Measurements from ENCODE around the gene CXCL6. TPM values are rescaled to one million over a fixed set of nuclear protein-coding genes. Genes with fewer than 3 reads are reported as not detected.

The CXCL6 gene
- total RNA-seq, 1 donor from 2014 or later, result not detected

- H3K4me1 ChIP-seq, result no peaks in the 10 kb centered on the region
- no peaks in the 10 kb centered on the region for H3K36me3 ChIP-seq
- no peaks in the 10 kb centered on the region for H3K9me3 ChIP-seq
- intact Hi-C loops (cut with DNase I), result no loop called here
- H3K27ac ChIP-seq, result no peak overlapping the region
- DNase-seq (ENCODE audit: low spot score in 2 of 2), result no peak
- no peak overlapping the region for H3K4me3 ChIP-seq
- H3K27me3 ChIP-seq, result no peaks in the 10 kb centered on the region
- TF ChIP-seq CTCF (IDR thresholded peaks at IDR 0.05), result no peak
Measured at GRCh38 chr4:73860917-73861316, 24.4 kb downstream of the CXCL6 start.

- intact Hi-C loops (cut with DNase I), result no loop called here
- no peaks in the 10 kb centered on the region for H3K27me3 ChIP-seq
- H3K4me3 ChIP-seq, result no peak overlapping the region
- no peak overlapping the region for H3K27ac ChIP-seq
- no peaks in the 10 kb centered on the region for H3K36me3 ChIP-seq
- no peak for TF ChIP-seq CTCF (IDR thresholded peaks at IDR 0.05)
- H3K4me1 ChIP-seq, result no peaks in the 10 kb centered on the region
- DNase-seq (ENCODE audit: low spot score in 2 of 2), result no peak
- H3K9me3 ChIP-seq, result no peaks in the 10 kb centered on the region
Measured at GRCh38 chr4:73862322-73862721, 25.8 kb downstream of the CXCL6 start.

- Histone ChIP-seq H3K36me3 (no peaks in the 10 kb centered on the region), H3K9me3 (no peaks in the 10 kb centered on the region), H3K4me3 (no peak overlapping the region), H3K27me3 (no peaks in the 10 kb centered on the region), H3K27ac (no peak overlapping the region), H3K4me1 (peaks cover 0 to 5% of the 10 kb centered on the region in 2 donors)
- peak in 1 of 3 experiments; percentile 13 for TF ChIP-seq CTCF (IDR thresholded peaks at IDR 0.05)
- intact Hi-C loops (cut with DNase I), result no loop called here
- DNase-seq (ENCODE audit: low spot score in 2 of 2), result no peak
Measured at GRCh38 chr4:73864365-73864764, 27.9 kb downstream of the CXCL6 start.

- no peak overlapping the region for H3K27ac ChIP-seq
- no peaks in the 10 kb centered on the region for H3K9me3 ChIP-seq
- no peaks in the 10 kb centered on the region for H3K36me3 ChIP-seq
- H3K4me3 ChIP-seq, result no peak overlapping the region
- H3K27me3 ChIP-seq, result no peaks in the 10 kb centered on the region
- H3K4me1 ChIP-seq, result peaks cover 0 to 8% of the 10 kb centered on the region in 2 donors
- no peak for DNase-seq (ENCODE audit: low spot score in 2 of 2)
- intact Hi-C loops (cut with DNase I), result no loop called here
- no peak for TF ChIP-seq CTCF (IDR thresholded peaks at IDR 0.05)
Measured at GRCh38 chr4:73864961-73865360, 28.5 kb downstream of the CXCL6 start.

- H3K27ac ChIP-seq, result no peak overlapping the region
- intact Hi-C loops (cut with DNase I), result no loop called here
Measured at GRCh38 chr4:73865431-73866096, 29.1 kb downstream of the CXCL6 start.

More at GRCh38 chr4:73865431-73866096, 29.1 kb downstream of the CXCL6 start:
- Histone ChIP-seq H3K4me1 (peaks cover 0 to 8% of the 10 kb centered on the region in 2 donors), H3K36me3 (no peaks in the 10 kb centered on the region), H3K4me3 (no peak overlapping the region), H3K27me3 (no peaks in the 10 kb centered on the region), H3K9me3 (no peaks in the 10 kb centered on the region)
- DNase-seq (ENCODE audit: low spot score in 2 of 2), result no peak
- TF ChIP-seq CTCF (IDR thresholded peaks at IDR 0.05), result no peak

Measured in ascending aorta (tissue), 2 donors.